ENCODE data around the gene KLF15. TPM values are rescaled to one million over a fixed set of nuclear protein-coding genes. Genes with fewer than 3 reads are reported as not detected.

The KLF15 gene
- total and polyA plus RNA-seq, 9 of the 15 experiments (the other 6 are each of a cell fraction or from before 2014, with no cell fraction given) = 0.08 to 4.8 (median 1.2) TPM

GRCh38 chr3:126373682-126374601, 16.7 kb upstream of the KLF15 start (continued):
- TF ChIP-seq ZEB2 (IDR thresholded peaks at IDR 0.05) (no peak), ZNF764 (CRISPR knock-in tag; IDR thresholded peaks at IDR 0.05; ENCODE audit: low read depth) (no peak), CREM (IDR thresholded peaks at IDR 0.05; ENCODE audit: low read depth) (no peak)

GRCh38 chr3:126373146-126373613, 16.0 kb upstream of the KLF15 start:
- ATAC-seq (no peak), DNase-seq (ENCODE audit: extremely low read depth in 1 of 4, low spot score in 3 of 4) (no peak), FAIRE-seq (no peak)
- intact Hi-C loops (cut with micrococcal nuclease) = no loop called here
- Histone ChIP-seq H3K27ac (ENCODE audit: extremely low read depth, low read depth, low read length) (no peak overlapping the region), H3K27me3 (ENCODE audit: control insufficient read depth in 2 of 2, insufficient read depth in 2 of 2, low read length in 2 of 2) (peaks cover 10 to 64% of the 10 kb centered on the region in 2 experiments; a peak in 3 of 5 replicates), H3K9ac (ENCODE audit: insufficient read depth in 1 of 2, low read depth in 2 of 2, low read length in 2 of 2) (no peak overlapping the region), H3K4me3 (no peak overlapping the region), H3K9me1 (ENCODE audit: control insufficient read depth, insufficient read depth, low read length) (no peaks in the 10 kb centered on the region), H3K4me1 (replicated peaks in 1 of 2; ENCODE audit: control insufficient read depth in 2 of 2, insufficient read depth in 2 of 2, low read length in 2 of 2) (no peaks in the 10 kb centered on the region), H3K79me2 (ENCODE audit: control insufficient read depth, insufficient read depth, low read length) (no peaks in the 10 kb centered on the region), H3K9me3 (replicated peaks; ENCODE audit: control insufficient read depth, insufficient read depth, low read depth, low read length) (no peaks in the 10 kb centered on the region), H3K4me2 (ENCODE audit: insufficient read depth, low read length) (no peak overlapping the region), H3K36me3 (ENCODE audit: control insufficient read depth, insufficient read depth, low read length) (no peaks in the 10 kb centered on the region), H4K20me1 (replicated peaks; ENCODE audit: control insufficient read depth, insufficient read depth, low read length) (no peaks in the 10 kb centered on the region), H2AFZ (ENCODE audit: low read depth, low read length) (no peak overlapping the region)
- WGBS (ENCODE audit: insufficient coverage, low coverage, missing lambda C conversion rate) = 0% methylated on average over 3 of the region's 4 CpGs
- ChIA-PET POLR2A (no interaction called here), CTCF (ENCODE audit: low intra/inter-chr PET ratio) (no interaction called here)
- in situ Hi-C loops (cut with MboI) = no loop called here
- BruUV-seq (replicated peaks) = no TSS peak
- TF ChIP-seq KLF10 (CRISPR knock-in tag; IDR thresholded peaks at IDR 0.05) = no peak
- TF ChIP-seq CBFA2T2 (conservative IDR thresholded peaks at IDR 0.05) = no peak
- TF ChIP-seq ESRRA (IDR thresholded peaks at IDR 0.05; ENCODE audit: borderline replicate concordance, low read depth) = no peak
- TF ChIP-seq PRDM10 (IDR thresholded peaks at IDR 0.05; ENCODE audit: partially characterized antibody) = no peak
- TF ChIP-seq BRD4 (IDR thresholded peaks at IDR 0.05) = no peak
- no peak for TF ChIP-seq MLLT1 (IDR thresholded peaks at IDR 0.05)
- TF ChIP-seq CEBPZ (IDR thresholded peaks at IDR 0.05; ENCODE audit: borderline replicate concordance, low read depth, low read length) = no peak
- TF ChIP-seq NCOR1 (IDR thresholded peaks at IDR 0.05) = no peak
- TF ChIP-seq SUPT5H (IDR thresholded peaks at IDR 0.05) = no peak
- no peak for TF ChIP-seq ELF2 (CRISPR knock-in tag; IDR thresholded peaks at IDR 0.05)
